GM12878 (cell line): Measurements from ENCODE around the gene PLAAT3. TPM values are rescaled to one million over a fixed set of nuclear protein-coding genes. Genes with fewer than 3 reads are reported as not detected.

Experiments
- CREM ChIP-seq: IDR thresholded peaks from 2 replicates; pipeline ENCODE4 v1.6.1; 2014; ENCODE audit warnings: antibody characterized with exemption, low read depth
- EP300 ChIP-seq, 2 experiments: fragments of 150-350 bp in 1 of 2; IDR thresholded peaks; 2 replicates each; pipeline ENCODE4 v1.6.1; 2011 to 2012; ENCODE audit warnings: low read depth in 2 of 2, low read length in 2 of 2, borderline replicate concordance in 1 of 2, improper control_type of control experiment in 1 of 2, inconsistent platforms in 1 of 2; ENCODE audit not compliant: control insufficient read depth in 1 of 2
- IKZF2 ChIP-seq, 2 experiments: fragments of 450-650 bp; IDR thresholded peaks; 2 replicates each; pipeline ENCODE4 v1.6.1; 2017; ENCODE audit warnings: mild to moderate bottlenecking in 2 of 2, moderate library complexity in 2 of 2
- IRF4 ChIP-seq: IDR thresholded peaks from 2 replicates; pipeline ENCODE4 v1.6.1; 2011; ENCODE audit warnings: low read depth, low read length
- LARP7 ChIP-seq: fragments of 450-650 bp; IDR thresholded peaks from 2 replicates; pipeline ENCODE4 v1.6.1; 2017; ENCODE audit warnings: mild to moderate bottlenecking
- RAD51 ChIP-seq: fragments of 450-650 bp; IDR thresholded peaks from 2 replicates; pipeline ENCODE4 v1.6.1; 2016; ENCODE audit warnings: moderate library complexity, mild to moderate bottlenecking, inconsistent platforms
- RUNX3 ChIP-seq: IDR thresholded peaks from 2 replicates; pipeline ENCODE4 v1.6.1; 2012; ENCODE audit warnings: low read length, inconsistent platforms
- TAF1 ChIP-seq: IDR thresholded peaks from 2 replicates; pipeline ENCODE4 v1.6.1; 2011; ENCODE audit warnings: mild to moderate bottlenecking, low read depth, low read length, borderline replicate concordance
- TARDBP ChIP-seq: IDR thresholded peaks from 2 replicates; pipeline ENCODE4 v1.6.1; 2016; ENCODE audit warnings: borderline replicate concordance
- ZBTB4 ChIP-seq: fragments of 450-650 bp; formaldehyde crosslinking; IDR thresholded peaks from 2 replicates; pipeline ENCODE4 v1.4.0; 2022; ENCODE audit warnings: mild to moderate bottlenecking, moderate library complexity
- ZNF217 ChIP-seq: fragments of 450-650 bp; IDR thresholded peaks from 2 replicates; pipeline ENCODE4 v1.6.1; 2017; ENCODE audit warnings: antibody characterized with exemption, mild to moderate bottlenecking
- polyA plus RNA-seq, 11 experiments: library from polyadenylated mRNA; depleted of rRNA in 4 of 11; unstranded in 6 of 11; stranded (reverse) in 5 of 11; fragments of >200 nt; fragmentation: Nextera tagmentation in 4 of 11; fragmentation: Illumina TruSeq in 1 of 11; extraction: Ambion mirVana in 4 of 11; extraction: Trizol in 1 of 11; gene quantifications; 1 replicate in 1 of 11; 2 replicates in 10 of 11; pipeline versions ENCODE4 v1.2.1 to v1.2.3, GENCODE V29; 2011 to 2016; ENCODE audit warnings: inconsistent platforms in 2 of 11, missing spikeins in 2 of 11, low read depth in 1 of 11
- total RNA-seq, 4 experiments: library from RNA; depleted of rRNA in 3 of 4; stranded (reverse); fragments of >200 nt in 3 of 4; fragmentation: Illumina TruSeq in 1 of 4; extraction: Trizol in 1 of 4; gene quantifications; 2 replicates each; pipeline versions ENCODE4 v1.2.1 to v1.2.3, GENCODE V29; 2013 to 2021

PLAAT3 gene
- total and polyA plus RNA-seq, 10 of the 15 experiments (the other 5 are each of a cell fraction or from before 2014, with no cell fraction given): 4.8 to 37.0 (median 14.8) TPM

- TF ChIP-seq EP300 (IDR thresholded peaks at IDR 0.05; ENCODE audit: borderline replicate concordance in 1 of 2, control insufficient read depth in 1 of 2, low read depth in 2 of 2, low read length in 2 of 2) (peak in 1 of 2 experiments; percentile 41; a peak in 1 of 4 replicates), IRF4 (peak; percentile 67; the same call in 1 of the 2 replicates), TAF1 (no peak), LARP7 (no peak), RUNX3 (peak; percentile 78), ZBTB4 (CRISPR knock-in tag) (no peak), CREM (0 out of 2 replicates have a peak, but pooled peaks have one; percentile 35), TARDBP (no peak), IKZF2 (IDR thresholded peaks at IDR 0.05) (peak; percentile 48 to 56; a peak in 3 of 4 replicates), ZNF217 (no peak), RAD51 (peak; percentile 74)
Observed at GRCh38 chr11:63564056-63564774, 50.0 kb downstream of the PLAAT3 start (continued).
